GM10847 (cell line): ENCODE measurements around the gene MARCHF10.

Experiments
- POLR2A ChIP-seq: IDR thresholded peaks from 2 replicates; pipeline ENCODE4 v1.6.1; 2011; ENCODE audit not compliant: insufficient read length; ENCODE audit errors: extremely low read depth

MARCHF10 gene

DNA sequence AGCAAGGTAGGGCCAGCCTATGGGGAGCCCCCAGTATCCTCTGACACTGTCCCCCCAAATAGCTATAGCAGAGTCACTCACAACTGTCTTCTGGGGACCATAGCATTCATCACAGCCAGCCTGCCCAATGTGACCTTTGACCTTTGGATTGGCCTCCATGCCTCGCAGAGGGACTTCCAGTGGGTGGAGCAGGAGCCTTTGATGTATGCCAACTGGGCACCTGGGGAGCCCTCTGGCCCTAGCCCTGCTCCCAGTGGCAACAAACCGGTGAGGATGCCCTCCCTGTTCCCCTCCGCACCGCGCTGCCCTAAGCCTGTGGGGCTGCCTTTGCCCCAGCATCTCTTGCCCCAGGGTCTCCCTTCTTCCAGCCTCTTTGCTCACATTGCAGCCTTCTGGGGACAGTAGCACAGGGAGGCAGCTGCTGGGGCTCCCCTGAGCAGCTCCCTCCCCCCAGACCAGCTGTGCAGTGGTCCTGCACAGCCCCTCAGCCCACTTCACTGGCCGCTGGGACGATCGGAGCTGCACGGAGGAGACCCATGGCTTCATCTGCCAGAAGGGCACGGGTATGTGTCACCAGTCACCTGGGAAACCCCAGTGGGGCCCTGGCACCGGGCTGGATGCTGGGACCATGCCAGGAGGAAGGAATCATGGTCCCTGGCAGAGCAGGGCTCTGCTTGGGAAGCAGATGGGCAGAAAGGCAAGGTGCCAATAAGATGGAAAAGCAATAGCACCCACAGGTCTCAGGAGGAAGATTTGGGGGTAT, 119.5 kb downstream of the MARCHF10 start:
- no peak for TF ChIP-seq POLR2A

DNA sequence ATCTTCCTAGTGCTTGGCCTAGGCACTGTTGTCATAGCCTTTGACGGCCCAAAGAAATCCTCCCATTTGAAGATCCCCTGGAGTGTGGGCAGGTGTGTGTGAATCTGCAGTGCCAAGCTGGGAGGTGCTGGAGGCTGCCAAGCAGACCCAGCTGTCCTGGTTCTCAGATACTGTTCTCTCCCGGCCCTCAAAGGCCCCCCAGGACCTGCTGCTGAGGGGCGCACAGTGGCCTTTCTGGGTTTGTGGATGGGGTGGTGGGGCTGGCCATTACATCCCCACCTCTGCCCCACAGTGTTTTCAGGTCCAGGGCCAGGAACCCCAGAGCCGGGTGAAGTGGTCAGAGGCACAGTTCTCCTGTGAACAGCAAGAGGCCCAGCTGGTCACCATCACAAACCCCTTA, 120.1 kb downstream of the MARCHF10 start:
- TF ChIP-seq POLR2A = no peak

DNA sequence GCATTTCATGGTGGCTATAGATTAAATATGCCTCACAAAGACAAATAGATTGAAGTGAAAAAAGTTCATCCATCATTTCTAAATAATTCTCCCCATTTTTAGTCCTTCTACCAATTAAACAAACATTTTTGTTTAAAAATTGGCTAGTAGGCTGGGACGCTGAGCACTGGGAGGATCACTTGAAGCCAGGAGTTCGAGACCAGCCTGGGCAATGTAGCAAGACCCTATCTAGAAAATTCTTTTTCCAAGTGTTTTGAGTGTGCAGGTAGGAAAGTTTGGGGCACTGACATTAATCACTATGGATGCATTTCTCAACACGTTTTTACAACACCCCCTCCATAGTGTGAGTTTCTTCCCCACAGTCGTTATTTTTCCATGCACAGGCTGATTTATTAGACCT, 123.9 kb downstream of the MARCHF10 start:
- no peak for TF ChIP-seq POLR2A

DNA sequence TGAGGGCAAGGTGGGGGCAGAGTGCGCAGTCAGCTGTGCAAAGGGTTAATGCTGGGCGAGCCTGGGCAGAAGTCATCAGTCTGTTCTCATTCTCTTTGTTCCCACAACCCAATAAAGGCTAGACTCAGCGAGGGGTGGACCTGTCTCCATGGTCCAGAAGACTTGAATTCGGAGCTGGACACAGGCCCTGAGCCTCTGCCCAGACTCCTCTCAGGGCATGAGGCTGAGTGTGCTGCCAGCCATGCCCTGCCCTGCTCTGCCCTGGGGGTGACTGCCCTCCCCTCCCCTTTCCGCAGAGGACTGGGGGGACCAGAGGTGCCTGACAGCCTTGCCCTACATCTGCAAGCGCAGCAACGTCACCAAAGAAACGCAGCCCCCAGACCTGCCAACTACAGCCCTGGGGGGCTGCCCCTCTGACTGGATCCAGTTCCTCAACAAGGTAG, 126.2 kb downstream of the MARCHF10 start:
- TF ChIP-seq POLR2A = no peak

DNA sequence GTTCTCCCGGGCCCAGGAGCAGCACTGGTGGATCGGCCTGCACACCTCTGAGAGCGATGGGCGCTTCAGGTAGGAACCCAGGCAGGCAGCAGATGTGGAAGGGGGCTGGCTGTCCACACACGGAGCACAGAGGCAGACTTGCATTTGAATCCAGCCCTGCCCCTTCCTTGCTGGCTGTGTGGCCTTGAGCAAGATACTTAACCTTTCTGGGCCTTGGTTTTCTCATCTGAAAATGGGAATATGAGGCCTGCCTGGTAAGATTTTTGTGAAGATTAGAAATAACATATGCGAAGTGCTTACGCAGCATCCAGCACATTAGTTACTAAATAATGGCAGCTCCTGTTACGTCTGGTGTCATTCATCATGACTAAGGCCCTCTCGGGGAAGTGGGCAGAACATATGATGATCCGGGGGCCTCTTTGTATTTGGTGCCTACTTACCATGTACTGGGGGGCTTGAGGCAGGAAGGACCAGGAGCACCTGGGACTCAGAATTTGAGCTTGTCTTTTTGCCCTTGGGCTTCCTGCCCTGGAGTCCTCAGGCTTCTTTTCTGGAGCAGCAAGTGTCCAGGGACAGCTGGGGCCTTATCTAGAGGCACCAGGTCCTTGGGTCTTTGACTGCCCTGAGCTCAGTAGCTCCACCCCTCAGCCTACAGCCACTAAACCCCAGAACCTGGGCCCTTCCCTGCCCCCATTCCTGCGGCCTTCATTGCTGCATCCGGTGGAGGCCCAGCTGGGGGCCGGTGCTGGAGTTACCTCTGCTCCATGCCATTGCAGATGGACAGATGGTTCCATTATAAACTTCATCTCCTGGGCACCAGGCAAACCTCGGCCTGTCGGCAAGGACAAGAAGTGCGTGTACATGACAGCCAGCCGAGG, 126.8 kb downstream of the MARCHF10 start:
- no peak for TF ChIP-seq POLR2A

DNA sequence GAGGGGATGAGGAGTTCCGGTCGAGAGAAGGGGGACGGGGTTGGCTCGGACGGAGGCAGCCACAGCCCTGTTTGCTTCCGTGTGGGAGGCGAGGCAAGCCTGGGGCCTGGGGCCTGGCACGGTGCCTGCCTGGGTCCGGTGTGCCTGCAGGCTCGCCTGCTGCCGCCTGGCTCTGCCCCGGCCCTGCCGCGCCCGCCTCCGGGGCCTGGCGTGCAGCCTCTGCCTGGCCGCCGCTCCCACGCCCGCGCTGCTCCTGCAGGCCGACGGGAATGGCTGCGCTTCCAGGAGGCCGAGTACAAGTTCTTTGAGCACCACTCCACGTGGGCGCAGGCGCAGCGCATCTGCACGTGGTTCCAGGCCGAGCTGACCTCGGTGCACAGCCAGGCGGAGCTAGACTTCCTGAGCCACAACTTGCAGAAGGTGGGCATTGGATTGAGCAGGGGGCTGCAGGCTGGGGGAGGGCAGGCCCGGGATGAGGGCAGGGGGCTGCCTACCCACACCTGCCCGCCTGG, 127.5 kb downstream of the MARCHF10 start:
- TF ChIP-seq POLR2A = no peak

DNA sequence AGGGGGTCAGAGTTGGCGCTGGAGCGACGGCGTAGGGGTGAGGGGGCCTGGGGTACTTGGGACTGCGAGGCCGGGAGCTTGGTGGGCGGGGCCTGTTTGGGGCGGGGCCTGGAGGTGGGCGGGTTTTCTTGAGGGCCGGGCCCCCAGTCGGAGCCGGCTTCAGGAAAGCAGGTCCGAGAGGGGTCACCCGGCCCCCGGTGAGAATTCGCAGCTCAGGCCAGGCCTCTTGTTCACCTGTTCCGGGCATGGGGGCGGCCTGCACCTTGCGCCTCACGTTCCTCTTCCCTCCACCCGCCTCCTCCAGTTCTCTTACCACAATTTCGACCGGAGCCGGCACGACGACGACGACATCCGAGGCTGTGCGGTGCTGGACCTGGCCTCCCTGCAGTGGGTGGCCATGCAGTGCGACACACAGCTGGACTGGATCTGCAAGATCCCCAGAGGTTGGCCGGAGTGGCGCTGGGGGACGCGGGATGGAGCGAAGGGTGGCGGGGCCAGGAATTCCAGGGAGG, 128.2 kb downstream of the MARCHF10 start:
- no peak for TF ChIP-seq POLR2A

DNA sequence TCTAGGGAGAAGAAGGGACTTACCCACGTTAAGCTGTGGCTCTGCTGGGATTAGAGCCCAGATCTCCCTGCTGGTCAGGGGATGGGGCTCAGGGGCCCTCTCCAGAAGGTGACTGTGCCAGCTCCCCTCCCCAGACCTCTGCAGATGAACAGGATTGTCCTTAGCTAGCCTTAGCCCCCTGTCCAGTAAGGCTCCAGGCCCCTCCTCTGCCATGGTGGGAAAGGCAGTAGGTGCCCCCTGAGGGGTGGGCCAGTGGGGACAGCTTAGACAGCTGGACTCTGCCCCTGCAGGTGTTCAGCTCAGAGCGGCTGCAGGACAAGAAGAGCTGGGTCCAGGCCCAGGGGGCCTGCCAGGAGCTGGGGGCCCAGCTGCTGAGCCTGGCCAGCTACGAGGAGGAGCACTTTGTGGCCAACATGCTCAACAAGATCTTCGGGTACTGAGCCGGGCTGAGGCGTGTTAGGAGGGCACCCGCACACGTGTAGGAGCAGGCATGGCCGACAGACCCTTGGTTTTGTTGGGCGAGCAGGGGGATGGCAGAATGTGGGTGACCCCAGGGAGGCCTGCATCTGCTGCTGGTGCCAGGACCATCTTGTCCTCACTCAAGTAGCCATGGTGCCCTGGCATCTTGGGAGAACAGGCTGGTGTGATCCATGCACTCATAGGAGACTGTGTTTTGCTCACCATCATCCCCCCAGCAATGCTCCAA, 129.7 kb downstream of the MARCHF10 start:
- no peak for TF ChIP-seq POLR2A

DNA sequence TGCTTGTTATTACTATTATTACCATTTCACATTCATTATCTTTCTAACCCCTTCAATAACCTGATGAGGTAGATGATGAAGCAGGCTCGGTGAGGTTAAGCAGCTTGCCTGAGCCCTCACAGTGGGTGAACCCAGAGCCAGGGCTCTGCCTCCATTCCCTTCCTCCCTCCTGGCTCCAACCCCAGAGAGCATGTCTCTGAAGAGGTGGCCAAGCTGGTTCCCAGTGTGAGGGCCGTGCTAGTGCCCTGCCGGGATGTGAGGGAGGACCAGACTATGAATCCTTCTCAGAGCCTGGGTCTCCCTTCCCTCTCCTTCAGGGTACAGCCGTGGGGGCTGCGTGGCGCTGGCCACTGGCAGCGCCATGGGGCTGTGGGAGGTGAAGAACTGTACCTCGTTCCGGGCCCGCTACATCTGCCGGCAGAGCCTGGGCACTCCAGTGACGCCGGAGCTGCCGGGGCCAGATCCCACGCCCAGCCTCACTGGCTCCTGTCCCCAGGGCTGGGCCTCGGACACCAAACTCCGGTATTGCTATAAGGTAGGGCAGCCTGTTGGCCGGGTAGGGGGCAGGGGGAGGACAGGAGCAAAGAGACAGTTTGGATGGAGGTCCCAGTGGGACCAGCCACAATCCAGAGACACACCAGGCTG, 131.0 kb downstream of the MARCHF10 start:
- no peak for TF ChIP-seq POLR2A

DNA sequence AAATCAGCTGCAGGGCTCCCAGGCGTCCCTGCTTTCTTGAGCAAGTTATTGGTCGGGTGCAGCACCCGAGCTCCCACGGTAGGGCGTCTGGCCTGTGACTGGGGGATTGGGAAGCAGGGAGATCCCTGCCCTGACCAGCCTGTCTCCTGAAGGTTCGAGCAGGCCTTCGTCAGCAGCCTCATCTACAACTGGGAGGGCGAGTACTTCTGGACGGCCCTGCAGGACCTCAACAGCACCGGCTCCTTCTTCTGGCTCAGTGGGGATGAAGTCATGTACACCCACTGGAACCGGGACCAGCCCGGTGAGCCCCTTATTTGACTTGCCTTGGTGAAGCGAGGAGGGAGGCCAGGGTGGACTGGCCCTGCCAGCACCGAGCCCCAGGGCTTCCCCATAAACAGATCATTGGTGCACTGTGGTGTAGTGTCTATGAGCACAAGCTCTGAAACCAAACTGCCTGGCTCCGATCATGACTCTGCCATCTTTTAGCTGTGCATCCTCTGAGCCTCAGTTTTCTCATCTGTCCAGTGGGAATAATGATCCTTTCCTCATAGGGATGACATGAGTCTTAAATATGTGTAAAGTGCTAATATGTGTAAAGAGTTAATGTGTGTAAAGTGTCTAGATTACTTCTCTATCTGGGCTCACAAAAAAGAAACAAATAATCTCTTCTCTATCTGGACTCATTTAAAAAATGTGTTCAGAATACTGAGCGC, 131.7 kb downstream of the MARCHF10 start:
- no peak for TF ChIP-seq POLR2A

DNA sequence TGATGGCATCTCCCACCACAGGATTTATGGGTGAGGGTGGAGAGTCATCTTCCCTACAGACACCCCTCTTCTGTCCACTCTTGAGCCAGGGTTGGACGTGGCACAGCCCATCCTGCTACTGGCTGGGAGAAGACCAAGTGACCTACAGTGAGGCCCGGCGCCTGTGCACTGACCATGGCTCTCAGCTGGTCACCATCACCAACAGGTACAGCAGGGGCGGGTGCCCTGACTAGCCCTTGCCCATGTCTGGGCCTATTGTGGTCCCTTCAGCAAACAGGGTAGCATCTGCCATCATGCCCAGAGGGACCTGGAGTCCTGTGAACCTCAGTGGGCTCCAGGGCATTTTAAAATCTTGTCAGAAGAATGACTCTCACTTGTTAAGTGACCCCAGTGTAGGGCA, 132.4 kb downstream of the MARCHF10 start:
- TF ChIP-seq POLR2A = no peak

DNA sequence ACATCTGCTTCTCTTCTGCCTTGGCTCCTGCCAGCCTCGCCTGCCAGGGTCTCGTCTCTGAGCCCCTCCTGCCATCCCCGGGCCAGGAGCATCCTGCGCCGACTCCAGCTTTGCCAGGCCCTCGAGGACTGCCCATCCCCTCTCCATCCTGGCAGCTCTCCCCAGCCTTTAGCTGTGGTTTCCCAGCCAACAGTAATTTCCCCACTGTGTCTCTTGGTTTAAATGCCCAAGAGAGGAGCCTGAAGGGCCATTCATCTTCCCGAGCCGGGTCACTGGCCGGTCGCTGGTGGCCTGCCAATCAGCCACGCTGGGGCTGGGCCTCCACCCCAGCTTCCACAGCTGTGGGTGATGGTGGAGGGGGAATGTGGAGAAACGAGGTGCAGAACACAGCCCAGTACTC, 132.9 kb downstream of the MARCHF10 start:
- TF ChIP-seq POLR2A = no peak

DNA sequence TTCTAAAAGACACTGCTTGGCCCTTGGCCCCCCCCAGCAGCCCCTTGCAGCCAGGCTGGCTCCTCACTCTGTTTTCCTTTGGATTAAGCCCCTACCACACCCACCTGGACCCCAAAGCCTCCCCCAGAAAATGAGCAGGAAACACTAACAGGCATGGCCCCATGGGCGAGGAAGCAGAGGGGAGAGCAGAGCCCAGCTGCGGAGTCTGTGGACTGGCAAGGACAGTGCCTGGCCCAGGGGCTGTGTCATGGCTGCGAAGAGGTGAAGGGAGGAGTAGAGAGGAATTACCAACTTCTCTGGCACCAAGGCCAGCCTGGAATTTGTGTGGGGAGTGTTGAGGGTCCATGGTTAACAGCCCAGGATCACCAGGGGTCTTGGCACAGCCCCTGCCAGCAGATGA, 133.3 kb downstream of the MARCHF10 start:
- no peak for TF ChIP-seq POLR2A

DNA sequence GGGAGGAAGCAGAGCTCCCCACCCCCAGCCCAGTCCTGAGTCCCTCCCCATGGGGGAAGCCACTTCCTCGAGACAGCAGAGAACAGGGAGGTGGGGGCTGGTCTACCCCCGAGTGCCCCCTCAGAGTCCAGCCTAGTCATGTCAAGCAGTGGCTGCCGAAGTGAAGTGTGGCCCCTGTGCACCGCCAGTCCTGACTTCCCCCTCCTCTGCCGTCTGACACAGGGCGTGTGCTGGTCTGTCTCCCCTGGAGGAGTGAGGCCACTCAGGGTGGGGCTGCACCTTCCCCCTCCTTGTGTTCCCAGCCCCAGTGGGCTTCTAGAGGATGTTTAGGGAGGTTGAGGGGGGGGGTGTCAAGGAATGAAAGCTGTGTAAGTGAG, 133.8 kb downstream of the MARCHF10 start:
- no peak for TF ChIP-seq POLR2A
